Measurements from ENCODE around the gene UBTD1.
"Not testable (repeated sequence)": the region's sequence is repeated elsewhere in the genome, so short reads cannot be mapped to it uniquely, and the experiment has no call there.

The UBTD1 gene

DNA sequence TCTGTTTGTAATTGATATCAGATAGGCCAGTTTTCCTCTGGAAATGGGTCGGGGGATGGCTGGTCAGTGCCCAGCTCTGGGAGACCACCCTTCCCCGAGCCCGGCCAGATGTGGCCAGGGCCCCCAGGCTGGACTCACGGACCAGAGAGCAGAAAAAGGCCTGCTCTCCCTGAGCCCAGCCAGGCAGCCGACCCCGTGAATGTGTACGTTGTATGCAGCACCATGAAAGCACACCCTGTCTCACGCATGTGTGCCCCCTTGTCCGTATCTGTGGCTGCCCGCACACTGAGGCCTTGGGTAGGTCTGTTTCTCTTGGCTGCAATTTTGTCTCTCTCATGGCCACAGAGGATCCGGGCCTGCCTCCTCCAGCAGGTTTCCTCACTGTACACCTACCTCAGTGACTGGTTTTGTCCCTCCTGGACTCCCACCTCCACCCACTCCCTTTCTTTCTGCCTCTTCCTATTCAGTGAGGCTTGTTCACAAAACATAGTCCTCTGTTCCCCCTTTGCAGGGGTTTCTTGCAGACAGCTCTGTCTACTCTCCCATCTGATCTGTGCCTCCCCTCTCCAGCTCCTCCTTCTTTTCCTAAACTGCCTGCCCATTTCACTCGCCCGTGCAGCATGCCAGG is 50.2 kb downstream of the UBTD1 start:
- Histone ChIP-seq H3K27ac (peak overlapping the region; percentile 98), H3K4me3 (ENCODE audit: low read depth, low read length) (no peak overlapping the region), H3K27me3 (ENCODE audit: insufficient read depth, low read depth, severe bottlenecking) (no peaks in the 10 kb centered on the region), H3K36me3 (no peaks in the 10 kb centered on the region), H3K9me3 (ENCODE audit: severe bottlenecking) (no peaks in the 10 kb centered on the region)
- DNase-seq: no peak
- TF ChIP-seq, protein P1, sequence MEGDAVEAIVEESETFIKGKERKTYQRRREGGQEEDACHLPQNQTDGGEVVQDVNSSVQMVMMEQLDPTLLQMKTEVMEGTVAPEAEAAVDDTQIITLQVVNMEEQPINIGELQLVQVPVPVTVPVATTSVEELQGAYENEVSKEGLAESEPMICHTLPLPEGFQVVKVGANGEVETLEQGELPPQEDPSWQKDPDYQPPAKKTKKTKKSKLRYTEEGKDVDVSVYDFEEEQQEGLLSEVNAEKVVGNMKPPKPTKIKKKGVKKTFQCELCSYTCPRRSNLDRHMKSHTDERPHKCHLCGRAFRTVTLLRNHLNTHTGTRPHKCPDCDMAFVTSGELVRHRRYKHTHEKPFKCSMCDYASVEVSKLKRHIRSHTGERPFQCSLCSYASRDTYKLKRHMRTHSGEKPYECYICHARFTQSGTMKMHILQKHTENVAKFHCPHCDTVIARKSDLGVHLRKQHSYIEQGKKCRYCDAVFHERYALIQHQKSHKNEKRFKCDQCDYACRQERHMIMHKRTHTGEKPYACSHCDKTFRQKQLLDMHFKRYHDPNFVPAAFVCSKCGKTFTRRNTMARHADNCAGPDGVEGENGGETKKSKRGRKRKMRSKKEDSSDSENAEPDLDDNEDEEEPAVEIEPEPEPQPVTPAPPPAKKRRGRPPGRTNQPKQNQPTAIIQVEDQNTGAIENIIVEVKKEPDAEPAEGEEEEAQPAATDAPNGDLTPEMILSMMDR (IDR thresholded peaks at IDR 0.05; ENCODE audit: low read depth, low read length): no peak

DNA sequence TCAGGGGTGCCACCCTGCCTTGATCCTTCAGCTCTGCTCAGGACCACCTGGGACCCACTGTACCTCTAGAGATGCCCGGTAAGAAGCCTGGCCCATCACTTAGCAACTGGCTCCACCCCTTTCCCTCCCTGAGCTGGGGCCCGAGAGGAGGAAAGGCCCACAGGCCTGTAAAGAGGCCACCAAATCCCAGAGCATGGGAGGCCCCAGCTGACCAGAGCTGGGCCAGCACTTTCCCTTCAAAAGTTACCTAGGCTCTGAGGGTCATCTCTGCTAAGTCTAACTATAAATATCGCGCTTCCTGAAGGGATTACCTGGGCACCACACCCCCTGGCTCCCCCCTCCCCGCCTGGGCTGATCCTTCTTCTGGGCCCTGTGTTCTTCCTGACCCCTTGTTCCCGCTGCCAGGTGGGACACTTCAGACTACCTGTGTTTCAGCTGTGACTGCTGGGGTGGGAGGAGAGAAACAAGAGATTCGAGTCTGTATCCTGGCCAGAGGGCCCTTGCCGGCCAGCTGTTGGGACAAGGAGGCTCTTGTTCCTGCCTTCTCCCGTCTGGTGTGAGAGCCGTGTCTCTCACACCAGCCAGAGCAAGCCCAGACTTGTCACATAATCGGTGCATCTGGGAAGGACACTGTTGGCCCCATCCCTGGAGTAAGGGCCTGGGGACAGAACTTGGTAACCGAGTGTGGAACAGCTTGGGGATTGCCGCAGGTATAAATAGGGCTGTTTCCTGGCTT is 51.0 kb downstream of the UBTD1 start:
- TF ChIP-seq, protein P1 (IDR thresholded peaks at IDR 0.05; ENCODE audit: low read depth, low read length): no peak
- Histone ChIP-seq H3K4me3 (ENCODE audit: low read depth, low read length) (peak overlapping the region; percentile 12; the same call in 1 of the 2 replicates), H3K27me3 (ENCODE audit: insufficient read depth, low read depth, severe bottlenecking) (no peaks in the 10 kb centered on the region), H3K27ac (peak overlapping the region; percentile 98), H3K9me3 (ENCODE audit: severe bottlenecking) (no peaks in the 10 kb centered on the region), H3K36me3 (no peaks in the 10 kb centered on the region)
- peak; percentile 85 for DNase-seq

DNA sequence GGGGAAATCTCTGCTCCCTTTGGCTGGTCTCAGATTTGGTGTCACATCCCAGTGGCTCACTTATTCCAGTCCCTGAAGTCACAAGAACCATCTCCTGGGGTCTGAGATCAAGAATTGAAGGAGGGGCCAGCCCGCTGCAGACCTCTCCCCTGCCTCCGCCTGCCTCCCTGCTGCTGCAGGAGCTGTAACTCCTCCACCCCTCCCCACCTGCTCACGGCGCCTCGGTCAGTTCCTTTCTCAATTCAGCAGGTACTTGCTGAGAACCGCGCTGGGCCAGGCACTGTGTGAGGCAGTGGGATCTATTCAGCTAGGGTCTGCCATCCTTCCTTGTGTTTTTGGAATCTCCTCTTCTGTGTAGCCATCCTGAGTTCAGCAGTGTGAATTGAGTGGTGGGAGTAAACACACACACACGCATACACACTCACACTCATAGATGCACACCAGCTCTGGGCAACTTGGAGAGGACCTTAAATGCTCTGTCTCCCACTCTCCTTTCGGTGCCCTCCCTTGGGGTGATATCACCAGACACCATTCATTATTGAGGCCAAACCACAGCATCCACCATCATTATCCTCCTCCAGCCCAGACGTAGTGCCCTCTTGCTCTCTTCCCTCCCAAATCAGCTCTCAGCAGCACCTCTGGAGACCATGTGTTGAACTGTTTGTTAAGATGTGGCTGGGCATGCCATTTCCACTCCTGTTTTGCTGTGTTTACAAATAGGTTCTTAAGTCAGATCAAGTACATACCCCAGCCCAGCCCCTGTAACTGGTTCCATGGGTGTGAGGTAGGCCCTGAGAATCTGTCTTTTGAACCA is 51.8 kb downstream of the UBTD1 start:
- Histone ChIP-seq H3K36me3 (no peaks in the 10 kb centered on the region), H3K27ac (peak overlapping the region; percentile 98), H3K27me3 (ENCODE audit: insufficient read depth, low read depth, severe bottlenecking) (no peaks in the 10 kb centered on the region), H3K4me3 (ENCODE audit: low read depth, low read length) (no peak overlapping the region), H3K9me3 (ENCODE audit: severe bottlenecking) (no peaks in the 10 kb centered on the region)
- peak; percentile 63 for DNase-seq
- TF ChIP-seq, protein P1 (IDR thresholded peaks at IDR 0.05; ENCODE audit: low read depth, low read length): no peak

DNA sequence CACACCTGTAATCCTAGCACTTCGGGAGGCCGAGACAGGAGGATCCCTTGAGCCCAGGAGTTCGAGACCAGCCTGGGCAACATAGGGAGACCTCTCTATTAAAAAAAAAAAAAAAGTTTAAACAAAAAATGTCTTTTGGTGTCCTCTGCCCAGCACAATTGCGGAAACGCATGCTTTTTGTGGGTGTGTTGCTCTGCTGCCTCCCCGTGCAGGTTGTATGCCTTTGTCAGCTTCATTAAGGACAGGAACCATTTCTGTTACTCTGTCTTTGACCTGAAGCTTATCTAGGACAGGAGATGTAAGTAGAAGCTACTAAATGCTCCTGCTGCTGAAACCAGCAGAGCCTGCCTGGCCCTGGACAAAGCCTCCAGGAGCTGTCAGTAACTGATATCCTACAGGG is 52.5 kb downstream of the UBTD1 start:
- H3K36me3 ChIP-seq: no peaks in the 10 kb centered on the region
- no peak overlapping the region for H3K4me3 ChIP-seq (ENCODE audit: low read depth, low read length)
- TF ChIP-seq, protein P1 (IDR thresholded peaks at IDR 0.05; ENCODE audit: low read depth, low read length): no peak
- no peaks in the 10 kb centered on the region for H3K27me3 ChIP-seq (ENCODE audit: insufficient read depth, low read depth, severe bottlenecking)
- H3K27ac ChIP-seq: peak overlapping the region; percentile 98
- no peak for DNase-seq
- H3K9me3 ChIP-seq (ENCODE audit: severe bottlenecking): no peaks in the 10 kb centered on the region

DNA sequence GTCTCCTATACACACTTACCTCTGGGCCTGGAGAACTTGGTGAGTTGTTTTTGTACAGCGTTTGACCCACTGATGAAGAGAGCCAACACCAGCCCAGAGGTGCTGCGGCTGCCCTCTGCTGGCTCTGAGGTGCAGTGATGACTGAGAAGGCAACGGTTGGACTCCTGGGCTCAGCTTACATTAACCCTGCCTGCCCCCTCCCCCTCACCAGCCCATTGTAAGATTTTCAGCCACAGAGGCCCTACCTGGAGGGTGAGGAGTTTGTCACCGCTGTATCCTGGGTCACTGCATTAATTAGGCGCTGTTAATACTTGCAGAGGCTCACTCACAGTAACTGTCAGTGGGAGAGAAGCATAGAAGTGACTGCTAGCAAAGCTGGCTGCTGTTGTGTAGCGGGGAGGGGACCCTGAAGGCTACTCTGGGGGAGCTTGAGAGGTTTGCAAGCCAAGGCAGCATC is 54.9 kb downstream of the UBTD1 start:
- peak; percentile 79 for DNase-seq

GRCh38 chr10:97554336-97554735 is 55.6 kb downstream of the UBTD1 start:
- H3K36me3 ChIP-seq; H3K4me3 ChIP-seq (ENCODE audit: low read depth, low read length); DNase-seq; H3K27me3 ChIP-seq (ENCODE audit: insufficient read depth, low read depth, severe bottlenecking); H3K9me3 ChIP-seq (ENCODE audit: severe bottlenecking); H3K27ac ChIP-seq: not testable (repeated sequence)

More for the DNA sequence above, 54.9 kb downstream of the UBTD1 start:
- Histone ChIP-seq H3K27ac (no peak overlapping the region), H3K27me3 (ENCODE audit: insufficient read depth, low read depth, severe bottlenecking) (no peaks in the 10 kb centered on the region), H3K9me3 (ENCODE audit: severe bottlenecking) (no peaks in the 10 kb centered on the region), H3K4me3 (ENCODE audit: low read depth, low read length) (no peak overlapping the region), H3K36me3 (no peaks in the 10 kb centered on the region)
- TF ChIP-seq, protein P1 (IDR thresholded peaks at IDR 0.05; ENCODE audit: low read depth, low read length): peak; percentile 95

DNA sequence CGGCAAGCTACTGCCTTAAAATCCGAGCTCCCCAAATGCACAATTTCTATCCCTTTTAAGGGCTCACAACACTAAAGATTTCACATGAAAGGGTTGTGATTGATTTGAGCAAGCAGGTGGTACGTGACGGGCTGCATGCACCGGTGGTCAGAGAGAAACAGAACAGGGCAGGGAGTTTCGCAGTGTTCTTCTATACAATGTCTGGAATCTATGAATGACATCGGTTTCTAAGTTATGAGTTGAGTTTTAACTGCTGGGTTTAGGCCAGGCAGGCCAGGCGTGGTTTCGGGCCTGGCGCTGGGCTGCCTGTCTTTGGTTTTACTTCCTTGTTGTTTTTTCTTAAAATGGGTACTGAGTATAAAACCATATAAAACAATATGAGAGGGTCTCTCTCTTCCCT is 56.8 kb downstream of the UBTD1 start:
- H3K9me3 ChIP-seq (ENCODE audit: severe bottlenecking); H3K27me3 ChIP-seq (ENCODE audit: insufficient read depth, low read depth, severe bottlenecking); DNase-seq; H3K36me3 ChIP-seq; H3K4me3 ChIP-seq (ENCODE audit: low read depth, low read length); H3K27ac ChIP-seq: not testable (repeated sequence)

- not testable (repeated sequence) for H3K36me3 ChIP-seq; H3K27me3 ChIP-seq (ENCODE audit: insufficient read depth, low read depth, severe bottlenecking); DNase-seq; H3K9me3 ChIP-seq (ENCODE audit: severe bottlenecking); H3K27ac ChIP-seq; H3K4me3 ChIP-seq (ENCODE audit: low read depth, low read length)
Observed at GRCh38 chr10:97560731-97561381, 62.1 kb downstream of the UBTD1 start.

Measured in WERI-Rb-1 (cell line).